Gastroesophageal sphincter (tissue), 3 donors: Measurements from ENCODE around the gene KCNMA1.

Source experiments
- CTCF ChIP-seq, 4 experiments: fragments of 200-600 bp in 2 of 4; fragments of 450-650 bp in 2 of 4; sonication (generic) in 1 of 4; IDR thresholded peaks; one replicate each; pipeline ENCODE4 v1.5.1; 2017 to 2019; ENCODE audit warnings: antibody characterized with exemption in 4 of 4, mild to moderate bottlenecking in 2 of 4, moderate library complexity in 2 of 4
- POLR2A ChIP-seq, 2 donors: fragments of 450-650 bp; IDR thresholded peaks; one replicate each; pipeline ENCODE4 v1.6.1; 2017; ENCODE audit warnings: antibody characterized with exemption in 2 of 2, mild to moderate bottlenecking in 2 of 2, moderate library complexity in 1 of 2

- no peak for TF ChIP-seq CTCF (IDR thresholded peaks at IDR 0.05)
- no peak for TF ChIP-seq POLR2A (IDR thresholded peaks at IDR 0.05)
Observed at GRCh38 chr10:77290528-77291155, 347.0 kb downstream of the KCNMA1 start.
